Hepatic stellate cell (primary cell): Measurements from ENCODE around the gene CHERP.
"Not testable (repeated sequence)": the region's sequence is repeated elsewhere in the genome, so short reads cannot be mapped to it uniquely, and the experiment has no call there.

ENCODE experiments used
- DNase-seq: peaks from one replicate; pipeline ENCODE4 v3.0.0; 2011; ENCODE audit warnings: low spot score

The CHERP gene

DNA sequence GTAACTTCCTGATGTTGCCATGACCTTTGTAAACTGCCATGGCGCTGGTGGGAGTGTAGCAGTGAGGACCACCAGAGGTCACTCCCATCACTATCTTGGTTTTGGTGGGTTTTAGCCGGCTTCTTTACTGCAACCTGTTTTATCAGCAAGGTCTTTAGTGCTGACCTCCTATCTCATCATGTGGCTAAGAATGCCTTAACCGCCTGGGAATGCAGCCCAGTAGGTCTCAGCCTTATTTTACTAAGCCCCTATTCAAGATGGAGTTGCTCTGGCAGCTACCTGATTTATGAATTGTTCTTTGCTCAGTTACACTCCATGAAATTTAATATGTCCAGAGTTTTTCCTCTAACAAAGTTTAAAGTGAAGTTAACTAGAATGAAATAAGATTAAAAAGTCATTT lies 65.8 kb downstream of the CHERP start:
- no peak for DNase-seq

DNA sequence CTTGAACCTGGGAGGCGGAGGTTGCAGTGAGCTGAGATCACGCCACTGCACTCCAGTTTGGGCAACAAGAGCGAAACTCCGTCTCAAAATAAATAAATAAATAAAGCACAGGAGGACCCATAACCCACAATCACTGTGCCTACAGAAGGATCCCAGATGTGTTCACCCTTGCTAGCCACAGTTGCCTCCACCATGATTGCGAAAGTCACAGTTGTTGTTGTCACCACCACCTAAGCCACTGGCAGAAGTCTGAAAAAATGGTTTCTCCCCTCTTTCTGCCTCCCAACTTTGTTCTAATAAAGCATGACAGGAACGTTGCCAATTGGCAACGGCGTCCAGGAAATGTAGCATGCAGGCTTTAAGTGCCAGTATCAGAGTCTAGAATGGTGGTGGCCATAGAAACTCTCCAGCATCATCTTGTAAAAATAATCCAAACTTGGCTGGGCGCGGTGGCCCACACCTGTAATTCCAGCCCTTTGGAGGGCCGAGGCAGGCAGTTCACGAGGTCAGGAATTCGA lies 68.3 kb downstream of the CHERP start:
- DNase-seq, result no peak

DNA sequence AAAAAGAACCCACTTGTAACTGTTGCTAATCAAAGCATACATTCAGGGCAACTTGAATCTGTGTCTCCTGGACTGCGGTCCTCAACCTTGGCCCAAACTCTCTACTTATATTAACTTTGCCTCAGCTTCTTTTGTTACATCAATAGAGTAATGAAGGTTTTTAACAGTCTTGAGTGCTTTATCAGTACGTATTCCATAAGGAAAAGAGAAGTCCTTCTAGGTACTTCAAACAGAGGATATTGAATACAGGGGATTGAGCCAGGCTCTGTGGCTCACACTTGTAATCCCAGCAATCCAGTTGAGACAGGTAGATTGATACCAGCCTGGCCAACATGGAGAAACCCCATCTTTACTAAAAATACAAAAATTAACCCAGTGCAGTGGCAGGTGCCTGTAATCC lies 69.2 kb downstream of the CHERP start:
- no peak for DNase-seq

- not testable (repeated sequence) for DNase-seq
These were observed 69.7 kb downstream of the CHERP start for GRCh38 chr19:16472559-16472899.

DNA sequence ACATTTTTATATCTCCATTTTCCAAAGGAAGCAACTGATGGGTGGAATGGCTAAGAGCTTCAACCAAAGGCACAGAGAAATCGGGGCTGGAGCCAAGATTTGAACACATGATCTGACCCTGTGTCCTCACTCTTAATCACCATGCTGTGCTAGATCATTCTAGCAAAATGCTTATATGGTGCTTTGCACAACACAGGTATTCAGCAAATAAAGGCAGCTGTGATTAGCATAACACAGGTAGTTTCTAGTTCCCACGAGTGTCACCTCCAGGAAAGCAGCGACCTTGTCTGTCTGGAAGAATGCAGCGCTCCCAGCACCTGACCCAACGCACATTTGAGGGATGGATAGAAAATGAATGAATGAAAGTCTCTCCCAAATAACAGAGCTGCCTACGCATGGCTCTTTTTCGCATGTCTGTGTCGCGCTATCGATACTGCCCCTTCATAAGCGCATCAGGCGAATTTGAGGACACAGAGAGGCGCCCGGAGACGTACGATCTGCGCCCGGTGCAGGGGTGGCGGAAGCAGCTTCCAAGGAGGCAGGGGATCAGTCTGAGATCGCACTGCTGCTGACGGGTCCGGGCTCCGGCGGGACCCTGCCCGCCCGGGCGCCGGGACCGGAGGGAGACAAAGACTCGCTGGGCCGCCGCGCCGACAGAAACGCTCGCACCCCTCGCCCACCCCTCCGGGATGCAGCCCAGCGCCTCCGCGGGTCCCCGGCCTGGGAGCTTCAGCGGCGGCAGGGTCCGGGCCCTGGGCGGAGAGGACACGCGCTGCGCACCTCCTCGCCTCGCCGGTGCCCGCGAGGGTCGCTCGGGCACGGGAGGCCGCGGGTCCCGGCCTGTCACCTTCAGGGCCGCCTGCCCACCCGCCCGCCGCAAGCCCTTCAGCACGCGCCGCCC lies 71.1 kb downstream of the CHERP start:
- DNase-seq, result peak; percentile 71

DNA sequence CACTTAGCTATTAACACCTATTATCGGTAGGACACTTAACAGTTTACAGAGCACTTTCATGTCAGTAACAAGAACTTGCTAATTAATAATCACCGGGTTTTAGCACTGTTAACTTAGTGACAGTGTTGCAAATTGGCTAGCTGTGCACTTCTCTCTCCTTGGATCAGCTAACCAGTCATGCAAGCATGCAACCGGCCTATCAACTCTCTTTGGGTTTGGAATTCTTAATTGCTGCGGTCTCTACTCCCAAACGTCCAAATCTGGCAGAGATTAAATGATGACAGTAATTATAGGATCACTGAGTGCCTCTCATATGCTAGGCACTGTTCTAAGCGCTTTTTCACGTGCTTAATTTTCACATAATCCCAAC lies 71.7 kb downstream of the CHERP start:
- no peak for DNase-seq
